ENCODE results near the gene ADGRA1.
"Not testable (repeated sequence)": the region's sequence is repeated elsewhere in the genome, so short reads cannot be mapped to it uniquely, and the experiment has no call there.

The ADGRA1 gene

GRCh38 chr10:133162910-133163856 lies 75.5 kb downstream of the ADGRA1 start:
- DNase-seq (ENCODE audit: low spot score) = no peak

GRCh38 chr10:133163889-133164815 lies 76.4 kb downstream of the ADGRA1 start:
- DNase-seq (ENCODE audit: low spot score) = no peak

- no peak for DNase-seq (ENCODE audit: low spot score)
Observed at GRCh38 chr10:133164816-133165555, 77.3 kb downstream of the ADGRA1 start.

- no peak for DNase-seq (ENCODE audit: low spot score)
Observed at GRCh38 chr10:133165556-133166503, 78.1 kb downstream of the ADGRA1 start.

DNA sequence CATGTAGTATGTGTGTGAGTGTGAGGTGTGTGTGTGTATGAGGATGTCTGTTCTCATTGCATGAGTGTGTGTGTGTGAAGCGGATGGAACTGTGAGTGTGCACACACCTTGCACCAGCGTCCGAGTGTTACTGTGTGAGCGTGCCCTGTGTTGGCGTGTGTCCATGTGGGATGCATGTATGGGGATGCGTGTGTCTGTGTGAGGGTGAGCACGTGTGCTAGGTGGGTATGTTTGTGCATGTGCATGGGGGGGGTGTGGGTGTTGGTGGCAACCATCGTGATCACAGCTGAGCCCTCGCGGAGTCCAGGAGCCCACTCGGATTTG lies 78.7 kb downstream of the ADGRA1 start:
- no peak for DNase-seq (ENCODE audit: low spot score)

- DNase-seq (ENCODE audit: low spot score) = no peak
Observed at GRCh38 chr10:133166828-133167692, 79.3 kb downstream of the ADGRA1 start.

DNA sequence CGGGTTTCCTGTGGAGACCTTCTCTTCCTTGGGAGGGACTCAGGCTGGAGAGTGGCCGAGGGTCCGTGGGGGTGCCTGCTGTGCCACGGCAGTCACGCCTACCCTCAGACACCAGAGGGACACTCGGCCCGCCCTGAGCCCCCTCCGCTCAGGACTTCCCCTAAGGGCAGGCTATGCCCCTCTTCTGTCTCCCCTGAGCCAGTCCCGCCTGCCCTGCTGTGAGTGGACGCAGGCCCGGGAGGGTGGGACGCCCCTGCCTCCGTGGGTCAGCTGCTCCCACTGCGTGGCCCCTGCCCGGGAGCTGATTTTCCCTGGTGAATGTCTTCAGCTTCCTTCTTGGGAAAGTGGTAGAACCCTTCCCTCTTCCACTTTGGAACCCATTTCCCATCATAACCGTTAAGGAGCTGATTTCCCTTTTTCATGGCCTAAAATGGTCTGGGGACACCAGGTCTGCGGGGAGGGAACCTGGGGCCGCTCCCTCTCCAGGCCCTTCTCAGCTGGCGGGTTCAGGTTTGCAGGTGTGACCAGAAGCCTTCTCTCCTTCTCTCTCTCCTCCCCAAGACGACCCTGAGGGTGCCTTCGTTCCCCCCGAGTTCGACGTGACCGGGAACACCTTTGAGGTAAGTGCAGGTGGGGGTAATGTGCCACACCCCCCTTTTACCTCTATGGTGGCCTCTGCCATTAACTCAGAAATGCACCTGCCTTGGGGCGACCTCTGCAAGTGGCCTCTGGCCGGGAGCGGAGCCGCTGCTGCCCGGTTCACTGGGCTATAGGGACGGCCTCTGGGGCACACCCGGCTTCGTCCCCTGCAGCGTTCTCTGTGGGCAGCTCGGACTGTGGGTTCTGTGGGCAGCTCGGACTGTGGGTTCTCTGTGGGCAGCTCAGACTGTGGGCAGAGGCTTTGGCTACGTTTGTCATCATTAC lies 80.2 kb downstream of the ADGRA1 start:
- DNase-seq (ENCODE audit: low spot score) = no peak

- no peak for DNase-seq (ENCODE audit: low spot score)
Observed at GRCh38 chr10:133168617-133169031, 80.9 kb downstream of the ADGRA1 start.

DNA sequence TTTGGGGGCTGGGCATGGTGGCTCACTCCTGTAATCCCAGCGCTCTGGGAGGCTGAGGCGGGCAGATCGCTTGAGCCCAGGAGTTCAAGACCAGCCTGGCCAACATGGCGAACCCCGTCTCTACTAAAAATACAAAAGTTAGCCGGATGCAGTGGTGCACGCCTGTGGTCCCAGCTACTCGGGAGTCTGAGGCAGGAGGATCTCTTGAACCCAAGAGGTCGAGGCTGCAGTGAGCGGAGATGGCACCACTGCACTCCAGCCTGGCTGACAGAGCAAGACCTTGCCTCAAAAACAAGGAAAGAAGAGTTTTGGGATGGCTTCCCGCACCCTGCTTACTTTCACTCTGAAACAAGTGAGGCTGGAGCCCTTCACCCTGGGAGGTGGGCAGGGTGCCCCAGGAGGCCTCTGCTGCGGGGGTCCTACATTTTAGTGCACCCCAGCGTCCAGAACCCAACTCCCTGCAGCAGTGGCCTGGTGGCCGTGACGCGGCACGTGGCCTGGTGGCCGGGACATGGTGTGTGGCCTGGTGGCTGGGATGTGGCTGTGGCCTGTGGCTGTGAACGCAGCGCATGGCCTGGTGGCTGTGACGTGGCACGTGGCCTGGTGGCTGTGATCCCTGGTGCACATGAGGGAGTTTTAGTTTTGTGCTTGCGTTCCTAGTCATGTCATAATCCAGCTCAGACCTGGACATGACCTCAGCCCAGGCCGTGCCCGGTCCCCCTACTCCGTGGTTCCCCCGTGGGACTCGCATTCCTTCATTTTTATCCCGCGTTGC lies 81.6 kb downstream of the ADGRA1 start:
- no peak for DNase-seq (ENCODE audit: low spot score)

DNA sequence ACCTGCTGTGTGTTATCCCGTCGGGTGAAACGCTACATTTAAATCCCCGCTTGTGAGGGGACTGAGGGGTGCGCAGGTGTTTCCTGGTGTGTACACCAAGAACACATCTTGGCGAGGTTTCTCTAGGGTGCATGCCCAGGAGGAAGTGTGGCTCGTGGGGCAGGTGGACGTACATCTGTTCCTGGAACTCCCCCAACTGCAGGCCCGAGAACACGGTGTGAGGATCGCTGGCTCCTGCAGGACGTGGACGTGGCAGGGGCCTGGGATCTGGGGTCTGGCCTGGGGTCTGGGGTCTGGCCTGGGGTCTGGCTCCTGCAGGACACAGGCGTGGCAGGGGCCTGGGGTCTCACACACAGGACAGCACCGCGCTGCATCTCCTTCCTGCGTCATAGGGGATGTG lies 82.4 kb downstream of the ADGRA1 start:
- no peak for DNase-seq (ENCODE audit: low spot score)

- no peak for DNase-seq (ENCODE audit: low spot score)
Observed at GRCh38 chr10:133173860-133174640, 86.3 kb downstream of the ADGRA1 start.

GRCh38 chr10:133174689-133175263 lies 87.1 kb downstream of the ADGRA1 start:
- DNase-seq (ENCODE audit: low spot score) = no peak

GRCh38 chr10:133175624-133176023 lies 87.9 kb downstream of the ADGRA1 start:
- not testable (repeated sequence) for DNase-seq (ENCODE audit: low spot score)

GRCh38 chr10:133176546-133176945 lies 88.8 kb downstream of the ADGRA1 start:
- DNase-seq (ENCODE audit: low spot score) = no peak

- no peak for DNase-seq (ENCODE audit: low spot score)
Observed at GRCh38 chr10:133177380-133178157, 89.8 kb downstream of the ADGRA1 start.

All from SW480 (cell line).